GM19463 (cell line): ENCODE measurements around the gene ZNF407.

Experiments used
- ATAC-seq: cut with Tn5 transposase; IDR thresholded peaks from one replicate; pipeline ENCODE4 v1.9.1; 2021; ENCODE audit warnings: mild to moderate bottlenecking, moderate library complexity; ENCODE audit not compliant: unreplicated experiment

ZNF407 gene

GRCh38 chr18:74579496-74580065 lies 18.1 kb upstream of the ZNF407 start:
- no peak for ATAC-seq

GRCh38 chr18:74582642-74583041 lies 15.0 kb upstream of the ZNF407 start:
- no peak for ATAC-seq

- ATAC-seq, result no peak
These were observed 10.2 kb upstream of the ZNF407 start for GRCh38 chr18:74587441-74587840.

- no peak for ATAC-seq
These were observed 8.6 kb upstream of the ZNF407 start for GRCh38 chr18:74589021-74589420.

GRCh38 chr18:74589811-74590210 lies 7.9 kb upstream of the ZNF407 start:
- no peak for ATAC-seq

- no peak for ATAC-seq
These were observed 7.0 kb upstream of the ZNF407 start for GRCh38 chr18:74590671-74591070.

GRCh38 chr18:74595431-74595830 lies 2.2 kb upstream of the ZNF407 start:
- ATAC-seq, result no peak

GRCh38 chr18:74597034-74597661 lies 522 bp upstream of the ZNF407 start:
- ATAC-seq, result peak; percentile 25

- peak; percentile 60 for ATAC-seq
These were observed 806 bp downstream of the ZNF407 start for GRCh38 chr18:74598350-74599001.

- ATAC-seq, result no peak
These were observed 6.7 kb downstream of the ZNF407 start for GRCh38 chr18:74604361-74604760.

GRCh38 chr18:74604774-74605173 lies 7.1 kb downstream of the ZNF407 start:
- ATAC-seq, result no peak

GRCh38 chr18:74608681-74609080 lies 11.0 kb downstream of the ZNF407 start:
- ATAC-seq, result no peak

GRCh38 chr18:74609535-74609934 lies 11.9 kb downstream of the ZNF407 start:
- ATAC-seq, result no peak

- ATAC-seq, result no peak
These were observed 12.5 kb downstream of the ZNF407 start for GRCh38 chr18:74610051-74610615.

- no peak for ATAC-seq
These were observed 13.2 kb downstream of the ZNF407 start for GRCh38 chr18:74610860-74611259.

GRCh38 chr18:74611765-74612164 lies 14.1 kb downstream of the ZNF407 start:
- no peak for ATAC-seq

- no peak for ATAC-seq
These were observed 15.7 kb downstream of the ZNF407 start for GRCh38 chr18:74613381-74613780.

GRCh38 chr18:74616494-74616893 lies 18.8 kb downstream of the ZNF407 start:
- no peak for ATAC-seq

GRCh38 chr18:74617486-74617885 lies 19.8 kb downstream of the ZNF407 start:
- ATAC-seq, result no peak

- no peak for ATAC-seq
These were observed 24.4 kb downstream of the ZNF407 start for GRCh38 chr18:74622072-74622471.

GRCh38 chr18:74623047-74623816 lies 25.6 kb downstream of the ZNF407 start:
- no peak for ATAC-seq
